GM21447 (cell line): ENCODE data around the gene IRX1.

Source experiments
- ATAC-seq: cut with Tn5 transposase; IDR thresholded peaks from one replicate; pipeline ENCODE4 v1.9.1; 2021; ENCODE audit not compliant: unreplicated experiment

IRX1 gene

DNA sequence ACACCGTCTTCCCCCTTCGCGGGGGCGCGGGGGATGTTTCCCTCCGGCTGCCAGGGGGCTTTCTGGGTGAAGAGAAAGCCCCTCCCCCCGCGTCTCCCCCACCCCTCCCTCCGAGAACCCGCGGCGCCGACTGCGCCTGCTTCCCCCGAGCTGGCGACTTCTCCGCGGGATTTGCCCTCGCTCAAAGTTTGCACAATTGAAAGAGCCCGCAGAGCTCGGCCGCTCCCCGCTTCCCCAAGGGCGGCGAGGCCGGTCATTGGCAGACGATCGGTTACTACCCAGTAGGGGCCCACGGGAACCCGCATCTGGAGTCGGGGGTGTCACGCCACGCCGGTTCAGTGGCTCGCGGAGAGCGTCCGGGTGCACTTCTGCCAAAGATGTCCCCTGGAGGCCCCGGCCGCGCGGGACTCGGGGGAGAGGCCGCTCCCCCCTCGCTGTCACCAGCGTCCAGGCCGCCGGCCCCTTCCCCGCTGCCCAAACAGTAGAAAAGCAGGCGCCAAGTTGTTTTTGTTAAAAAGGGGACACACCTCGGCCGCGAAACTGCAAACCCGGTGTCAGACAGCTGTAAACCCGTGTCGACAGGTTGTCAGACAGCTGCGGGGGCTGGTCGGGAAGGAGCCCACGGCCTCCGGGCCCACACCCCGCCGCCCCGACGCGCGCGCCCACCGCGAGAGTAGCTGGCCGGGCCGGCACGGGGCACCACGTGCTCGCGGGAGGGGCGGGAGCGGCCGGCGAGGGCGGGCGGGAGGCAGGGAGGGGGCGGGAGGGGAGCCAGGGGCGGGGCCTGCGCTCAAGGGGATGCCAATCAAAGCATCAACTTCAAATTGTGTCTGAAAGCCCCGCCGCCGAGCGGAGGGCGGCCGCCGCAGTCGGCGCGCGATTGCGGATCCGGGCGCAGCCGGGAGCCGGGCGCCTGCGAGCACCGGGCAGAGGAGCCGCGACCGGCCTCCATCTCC is at the start of gene IRX1:
TSS of gene IRX1 (plus strand) at position 827 of the 956 bp plus-strand sequence. CDS start 274 bp downstream, outside the sequence.
- ATAC-seq, result no peak

DNA sequence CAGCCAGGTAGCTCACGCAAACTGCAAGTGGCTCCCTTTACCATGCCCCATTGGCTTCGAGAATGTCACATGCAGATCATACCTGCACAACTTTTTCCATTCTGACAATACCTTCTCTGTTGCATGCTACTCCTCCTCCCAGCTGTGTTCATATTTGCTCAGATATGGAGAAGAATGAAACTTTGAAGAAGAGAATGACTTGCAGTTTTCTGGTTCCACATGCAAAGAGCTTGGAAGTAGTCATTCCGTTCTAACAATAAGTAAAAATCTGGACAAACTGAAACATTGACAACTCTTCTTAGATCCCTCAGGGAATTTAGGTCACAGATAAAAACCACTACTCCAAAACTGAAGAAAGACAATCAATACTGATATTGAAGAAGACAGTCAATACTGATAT is 49.6 kb upstream of the IRX1 start:
- no peak for ATAC-seq

DNA sequence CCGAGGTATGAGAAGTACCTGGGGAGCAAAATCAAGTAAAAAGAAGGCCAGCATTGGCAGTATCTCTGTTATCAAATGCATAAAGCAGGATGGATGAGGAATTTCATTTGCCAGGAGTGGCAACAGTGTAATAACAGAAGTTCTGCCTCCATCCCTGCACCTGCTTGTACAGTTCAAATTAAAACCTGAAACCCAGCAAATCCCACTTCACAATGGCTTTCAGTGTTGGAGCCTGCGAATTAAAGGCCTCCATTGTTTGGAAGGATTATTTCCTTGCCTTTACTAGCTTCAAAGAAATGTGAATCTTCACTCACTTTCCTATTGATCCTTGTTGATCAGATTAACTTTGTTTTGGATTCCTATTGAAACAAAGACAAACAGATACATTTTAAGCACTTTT is 31.5 kb upstream of the IRX1 start:
- no peak for ATAC-seq

DNA sequence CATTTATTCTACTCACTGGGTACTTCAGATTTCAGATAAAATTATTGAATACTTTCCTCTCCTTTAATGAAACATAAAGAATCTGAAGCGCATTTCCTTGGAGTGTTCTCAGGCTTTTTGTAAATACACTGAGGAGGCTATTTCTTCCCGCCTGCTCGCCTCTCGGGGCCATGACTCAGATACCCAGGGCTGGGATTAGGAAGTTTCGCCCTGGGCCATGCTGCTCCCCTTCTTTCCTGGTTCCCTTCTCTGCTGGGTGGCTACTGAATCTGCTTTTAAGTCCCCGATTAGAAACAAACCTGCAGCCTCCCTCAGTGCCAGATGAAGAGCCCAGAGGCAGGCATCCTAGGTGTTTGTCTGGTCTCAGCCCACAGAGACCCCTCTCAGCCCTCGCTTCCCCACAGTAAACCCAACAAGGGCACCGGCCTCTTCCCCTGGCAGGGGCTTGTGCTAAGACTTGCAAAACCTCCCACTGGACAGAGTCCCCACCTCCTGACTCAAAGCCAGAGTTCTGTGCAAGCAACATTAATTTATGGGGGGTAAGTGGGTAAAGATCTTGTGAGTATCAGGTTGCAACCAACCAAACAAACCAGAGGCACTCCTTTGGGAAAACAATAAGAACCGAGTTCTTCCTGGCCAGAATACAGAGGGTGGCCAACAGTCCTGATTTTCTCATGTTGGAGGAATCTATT is 30.7 kb upstream of the IRX1 start:
- no peak for ATAC-seq

DNA sequence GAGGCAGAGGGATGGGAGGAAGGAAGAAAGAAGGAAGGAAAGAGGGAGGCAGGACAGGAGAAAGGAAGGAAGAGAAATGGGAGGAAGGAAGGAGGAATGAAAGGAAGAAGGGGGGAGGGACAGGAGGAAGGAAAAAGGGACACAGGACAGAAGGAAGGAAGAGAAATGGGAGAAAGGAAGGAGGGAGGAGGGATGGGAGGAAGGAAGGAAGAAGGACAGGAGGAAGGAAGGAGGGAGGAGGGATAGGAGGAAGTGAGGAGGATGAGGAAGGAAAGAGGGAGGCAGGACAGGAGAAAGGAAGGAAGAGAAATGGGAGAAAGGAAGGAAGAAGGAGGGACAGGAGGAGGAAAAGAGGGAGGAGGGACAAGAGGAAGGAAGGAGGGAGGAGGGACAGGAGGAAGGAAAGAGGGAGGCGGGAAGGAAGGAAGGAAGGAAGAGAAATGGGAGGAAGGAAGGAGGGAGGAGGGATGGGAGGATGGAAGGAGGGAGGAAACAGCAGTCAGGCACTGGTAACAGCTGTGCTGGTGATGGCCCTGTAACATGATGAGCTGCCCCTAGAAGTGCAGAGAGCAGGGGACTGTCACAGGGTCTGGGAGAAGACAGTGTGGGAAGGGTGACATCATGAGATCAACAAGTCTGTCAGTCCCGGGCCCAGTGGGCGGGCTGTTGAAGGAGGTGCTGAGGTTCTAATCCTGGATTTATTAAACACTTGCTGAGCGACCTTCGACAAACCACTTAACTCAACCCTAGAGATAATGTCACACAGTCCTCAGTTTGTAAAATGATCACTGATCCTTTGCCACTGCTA is 10.7 kb upstream of the IRX1 start:
- ATAC-seq, result no peak

GRCh38 chr5:3590161-3590966 is 5.3 kb upstream of the IRX1 start:
- ATAC-seq, result no peak

DNA sequence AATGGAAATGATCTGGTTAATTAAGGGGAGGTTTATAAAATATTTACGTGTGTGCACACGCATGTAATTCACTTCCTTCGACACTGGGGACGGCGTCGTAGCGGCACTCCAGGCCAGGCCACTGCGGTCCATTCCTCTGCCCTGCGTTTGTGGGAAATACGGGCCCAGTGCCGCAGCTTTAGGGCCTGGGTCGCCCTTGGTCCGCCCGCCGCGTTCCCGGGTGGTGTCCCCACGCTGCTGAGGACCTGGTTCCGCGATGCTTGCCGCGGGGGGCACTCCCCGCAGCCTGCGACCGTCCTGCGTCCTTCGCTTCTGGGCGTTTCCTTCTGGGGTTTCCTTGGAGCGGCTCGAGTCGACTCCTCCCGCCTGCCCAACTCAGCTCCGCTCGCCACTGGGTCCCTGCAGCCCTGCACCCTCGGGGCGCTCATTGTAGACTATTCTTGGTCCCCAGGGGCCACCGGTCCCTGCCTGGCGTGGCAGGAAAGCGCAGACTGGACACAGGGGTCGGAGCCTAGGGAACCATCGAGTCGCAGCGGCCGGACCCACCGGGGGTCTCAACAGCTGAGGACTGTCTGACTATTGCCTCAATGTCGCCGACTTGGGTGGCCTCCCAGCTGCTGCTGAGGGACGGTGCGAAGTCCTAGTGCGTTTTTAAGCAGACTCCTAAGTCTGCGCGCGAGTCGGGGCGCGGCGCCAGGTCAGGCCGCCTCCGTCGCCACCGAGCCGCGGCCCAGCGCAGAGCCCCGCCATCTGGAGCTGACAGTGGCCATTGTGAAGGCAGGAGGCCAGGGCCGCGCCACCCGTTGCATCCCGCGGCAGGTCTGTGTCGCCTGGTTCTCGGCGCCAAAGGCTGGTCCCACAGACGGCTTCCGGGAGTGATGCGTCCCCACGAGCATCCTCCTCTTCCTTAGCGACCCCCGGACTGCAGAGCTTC is 4.4 kb upstream of the IRX1 start:
- no peak for ATAC-seq

DNA sequence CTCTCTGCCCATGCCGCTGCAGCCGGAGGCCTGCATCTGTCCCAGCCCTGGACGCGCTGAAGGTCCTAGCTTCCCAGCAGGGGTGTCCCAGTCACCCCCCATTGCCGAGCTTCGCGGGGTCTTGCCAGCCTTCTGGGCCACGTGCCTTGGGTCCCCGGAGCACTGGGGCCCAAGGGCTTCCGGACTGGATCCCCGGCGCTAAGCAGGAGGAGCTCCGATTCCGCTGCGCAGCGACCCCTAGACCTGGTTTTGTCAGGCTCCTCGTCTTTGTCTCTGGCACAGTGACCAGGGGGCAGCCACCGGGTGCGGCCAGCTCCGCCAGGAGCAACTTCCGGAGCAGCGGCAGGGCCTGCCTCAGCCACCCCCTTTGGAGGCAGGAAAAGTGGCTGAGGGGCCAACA is 3.3 kb upstream of the IRX1 start:
- ATAC-seq, result no peak

DNA sequence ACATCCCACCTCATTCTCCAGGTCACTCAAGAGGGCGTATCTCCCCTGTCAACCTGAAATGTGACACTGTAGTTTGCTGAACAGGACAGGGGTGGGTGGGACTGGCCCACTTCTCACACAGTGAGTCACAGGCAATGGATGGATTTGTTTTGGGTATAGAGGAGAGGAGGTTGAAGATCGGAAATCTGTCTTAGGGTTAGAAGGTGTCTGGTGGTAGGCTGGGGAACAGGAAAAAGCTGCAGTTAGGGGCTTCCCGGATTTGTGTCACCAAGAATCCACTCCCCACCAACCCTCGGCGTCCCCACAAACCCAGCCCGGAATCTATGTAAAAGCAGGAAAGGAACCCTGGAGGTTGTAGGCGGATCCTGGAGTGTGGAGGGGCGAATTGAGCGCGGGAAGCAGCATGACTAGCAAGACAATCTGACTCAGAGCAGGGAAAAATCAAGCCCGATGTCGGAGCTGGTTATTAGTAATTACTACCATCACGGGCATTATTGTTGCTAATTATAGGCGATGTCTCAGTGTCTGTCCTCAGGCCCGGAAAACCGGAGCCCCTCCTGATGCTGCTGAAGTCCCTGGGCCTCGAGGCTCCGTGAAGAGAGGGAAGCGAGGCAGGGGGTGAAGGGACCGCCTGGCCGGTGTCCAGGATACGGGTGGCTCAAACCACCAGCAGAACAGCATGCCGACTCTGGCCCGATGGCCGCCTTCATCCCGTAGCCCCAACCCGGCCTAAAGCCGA is 1.7 kb upstream of the IRX1 start:
- ATAC-seq, result no peak

DNA sequence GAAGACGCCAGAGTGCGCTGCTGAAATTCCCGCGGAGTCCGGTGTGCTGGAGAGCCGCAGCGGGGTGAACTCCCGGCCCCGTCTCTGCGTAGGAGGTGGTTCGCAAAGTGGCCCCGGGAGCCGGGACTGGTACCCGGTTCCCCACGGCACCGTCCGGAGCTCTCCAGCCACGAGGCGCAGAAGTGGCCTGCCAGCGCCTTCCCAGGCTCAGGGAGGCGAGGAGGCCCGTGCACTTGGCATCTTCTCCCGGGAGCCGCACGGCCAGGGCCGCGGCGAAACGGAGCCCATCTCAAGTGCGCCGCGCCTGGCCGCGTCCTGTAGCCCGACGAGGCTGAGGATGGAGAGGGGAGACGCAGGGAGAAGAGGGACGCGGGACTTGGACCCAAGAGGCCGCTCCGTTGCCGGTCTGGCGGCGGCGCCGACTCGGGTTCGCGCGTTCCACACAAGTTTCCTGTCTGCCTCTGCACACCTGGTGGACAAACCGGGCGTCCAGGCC is 1.1 kb upstream of the IRX1 start:
- no peak for ATAC-seq

GRCh38 chr5:3596261-3596825 is 711 bp downstream of the IRX1 start:
- ATAC-seq, result no peak

GRCh38 chr5:3596857-3597166 is 1.2 kb downstream of the IRX1 start:
- no peak for ATAC-seq

- no peak for ATAC-seq
Observed at GRCh38 chr5:3597167-3598007, 1.8 kb downstream of the IRX1 start.

DNA sequence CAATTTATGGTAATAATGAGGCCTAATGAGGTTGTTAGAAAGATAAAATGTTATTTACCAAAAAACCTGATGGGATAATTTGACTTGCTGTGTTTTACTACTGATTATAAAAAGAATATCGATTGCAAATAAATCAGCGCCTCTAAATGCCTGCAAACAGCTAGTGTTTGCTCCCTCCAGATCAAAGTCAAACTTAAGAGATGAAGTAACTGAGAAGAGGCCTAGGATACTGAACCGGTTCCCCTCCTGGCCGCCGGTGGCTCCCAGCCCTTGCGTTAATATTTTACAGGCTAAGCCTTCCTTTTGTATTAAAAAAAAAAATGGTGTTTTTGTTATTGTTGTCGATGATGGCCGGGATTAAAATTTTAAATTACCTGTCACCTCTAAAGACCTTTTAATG is 2.6 kb downstream of the IRX1 start:
- ATAC-seq, result no peak

DNA sequence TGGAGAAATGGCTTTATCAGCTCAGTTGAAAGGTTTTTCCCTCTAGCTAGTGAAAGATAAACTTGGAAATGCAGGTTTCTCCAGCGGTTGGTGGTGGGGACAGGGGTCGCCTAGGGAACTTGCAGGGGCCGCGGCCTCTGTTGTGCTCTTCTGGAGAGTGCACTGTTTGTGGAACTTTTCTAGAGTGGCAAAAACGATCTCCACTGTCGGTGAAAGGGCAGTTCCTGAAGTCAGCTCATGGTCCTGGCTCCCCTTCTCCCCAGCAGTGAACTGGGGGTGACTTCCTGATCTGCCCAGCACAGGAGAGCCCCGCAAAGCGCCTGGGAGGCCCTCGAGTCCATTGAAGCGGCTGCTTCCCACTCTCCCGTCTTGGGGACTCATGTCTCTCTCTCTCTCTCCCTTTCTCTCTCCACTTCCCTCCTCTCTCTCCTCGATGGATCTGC is 3.2 kb downstream of the IRX1 start:
- ATAC-seq, result no peak

DNA sequence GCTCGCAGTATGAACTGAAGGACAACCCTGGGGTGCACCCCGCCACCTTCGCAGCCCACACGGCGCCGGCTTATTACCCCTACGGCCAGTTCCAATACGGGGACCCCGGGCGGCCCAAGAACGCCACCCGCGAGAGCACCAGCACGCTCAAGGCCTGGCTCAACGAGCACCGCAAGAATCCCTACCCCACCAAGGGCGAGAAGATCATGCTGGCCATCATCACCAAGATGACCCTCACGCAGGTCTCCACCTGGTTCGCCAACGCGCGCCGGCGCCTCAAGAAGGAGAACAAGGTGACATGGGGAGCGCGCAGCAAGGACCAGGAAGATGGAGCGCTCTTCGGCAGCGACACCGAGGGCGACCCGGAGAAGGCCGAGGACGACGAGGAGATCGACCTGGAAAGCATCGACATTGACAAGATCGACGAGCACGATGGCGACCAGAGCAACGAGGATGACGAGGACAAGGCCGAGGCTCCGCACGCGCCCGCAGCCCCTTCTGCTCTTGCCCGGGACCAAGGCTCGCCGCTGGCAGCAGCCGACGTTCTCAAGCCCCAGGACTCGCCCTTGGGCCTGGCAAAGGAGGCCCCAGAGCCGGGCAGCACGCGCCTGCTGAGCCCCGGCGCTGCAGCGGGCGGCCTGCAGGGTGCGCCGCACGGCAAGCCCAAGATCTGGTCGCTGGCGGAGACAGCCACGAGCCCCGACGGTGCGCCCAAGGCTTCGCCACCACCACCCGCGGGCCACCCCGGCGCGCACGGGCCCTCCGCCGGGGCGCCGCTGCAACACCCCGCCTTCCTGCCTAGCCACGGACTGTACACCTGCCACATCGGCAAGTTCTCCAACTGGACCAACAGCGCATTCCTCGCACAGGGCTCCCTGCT is 3.8 kb downstream of the IRX1 start:
- ATAC-seq, result no peak
